NCI-H128 (cell line): ENCODE data around the gene EYA2.
"Not testable (repeated sequence)": the region's sequence is repeated elsewhere in the genome, so short reads cannot be mapped to it uniquely, and the experiment has no call there.

Experiments used
- DNase-seq: peaks from one replicate; lab custom pipeline; 2025; ENCODE audit not compliant: unreplicated experiment; lab: John Stamatoyannopoulos, UW

Gene EYA2

GRCh38 chr20:47196091-47197081 lies 301.7 kb downstream of the EYA2 start:
- peak; percentile 56 for DNase-seq

- DNase-seq, result no peak
Measured at GRCh38 chr20:47198254-47198671, 303.6 kb downstream of the EYA2 start.

- no peak for DNase-seq
Measured at GRCh38 chr20:47198996-47199552, 304.4 kb downstream of the EYA2 start.

- no peak for DNase-seq
Measured at GRCh38 chr20:47201074-47201730, 306.6 kb downstream of the EYA2 start.

- DNase-seq, result no peak
Measured at GRCh38 chr20:47202733-47203667, 308.4 kb downstream of the EYA2 start.

- DNase-seq, result no peak
Measured at GRCh38 chr20:47204008-47204849, 309.6 kb downstream of the EYA2 start.

GRCh38 chr20:47204850-47205122 lies 310.1 kb downstream of the EYA2 start:
- DNase-seq, result not testable (repeated sequence)

GRCh38 chr20:47205577-47206123 lies 311.0 kb downstream of the EYA2 start:
- DNase-seq, result peak; percentile 78

GRCh38 chr20:47206552-47206951 lies 311.9 kb downstream of the EYA2 start:
- DNase-seq, result not testable (repeated sequence)

- no peak for DNase-seq
Measured at GRCh38 chr20:47206962-47207641, 312.5 kb downstream of the EYA2 start.

- no peak for DNase-seq
Measured at GRCh38 chr20:47208534-47209174, 314.0 kb downstream of the EYA2 start.

- DNase-seq, result no peak
Measured at GRCh38 chr20:47209982-47210381, 315.3 kb downstream of the EYA2 start.

- DNase-seq, result no peak
Measured at GRCh38 chr20:47210470-47210869, 315.8 kb downstream of the EYA2 start.

- DNase-seq, result no peak
Measured at GRCh38 chr20:47211036-47211435, 316.4 kb downstream of the EYA2 start.

- DNase-seq, result no peak
Measured at GRCh38 chr20:47212606-47213207, 318.1 kb downstream of the EYA2 start.

GRCh38 chr20:47213966-47214365 lies 319.3 kb downstream of the EYA2 start:
- no peak for DNase-seq

- DNase-seq, result no peak
Measured at GRCh38 chr20:47215653-47216397, 321.2 kb downstream of the EYA2 start.
